PC-3 (cell line): ENCODE results near the gene CTBP2. TPM values are rescaled to one million over a fixed set of nuclear protein-coding genes. Genes with fewer than 3 reads are reported as not detected.

Experiments
- ATAC-seq: fragments of 200-7000 bp; cut with Tn5 transposase; 2 replicates; pipeline ENCODE4 v1.9.1; 2020; ENCODE audit warnings: mild to moderate bottlenecking, moderate library complexity
- BruUV-seq: library from RNA; stranded (reverse); fragments of 400-500 nt; replicated peaks from 2 replicates; lab custom pipeline; 2021; lab: Mats Ljungman, UMichigan
- CTCF ChIA-PET: fragments of 300-600 bp; sonication (Branson Sonifier 250); formaldehyde crosslinking; loops from one replicate; lab custom pipeline; 2022; ENCODE audit warnings: antibody characterized with exemption; lab: Charles Lee
- POLR2A ChIA-PET: fragments of 300-600 bp; sonication (Branson Sonifier 250); formaldehyde crosslinking; loops from one replicate; lab custom pipeline; 2022; ENCODE audit warnings: antibody characterized with exemption; ENCODE audit not compliant: unreplicated experiment; lab: Charles Lee
- DNase-seq: peaks from one replicate; pipeline ENCODE4 v3.0.0-alpha.2; 2015
- H2AFZ ChIP-seq: fragments of 300-600 bp; sonication (generic); 2 replicates; pipeline ENCODE4 v1.6.0; 2016; ENCODE audit warnings: antibody characterized with exemption, low read length
- H3F3A ChIP-seq: fragments of 300-600 bp; sonication (generic); one replicate; pipeline ENCODE4 v1.6.0; 2017; ENCODE audit warnings: antibody characterized with exemption, low read length, control low read depth, mild to moderate bottlenecking; ENCODE audit not compliant: unreplicated experiment
- H3K27ac ChIP-seq: fragments of 300-600 bp; sonication (generic); 2 replicates; pipeline ENCODE4 v1.5.1; 2016; ENCODE audit warnings: mild to moderate bottlenecking, low read length
- H3K27me3 ChIP-seq: fragments of 300-600 bp; sonication (generic); 2 replicates; pipeline ENCODE4 v1.6.1; 2016; ENCODE audit warnings: low read length, mixed read lengths
- H3K36me3 ChIP-seq: fragments of 300-600 bp; sonication (generic); 2 replicates; pipeline ENCODE4 v1.6.1; 2016; ENCODE audit warnings: low read depth, mixed run types, low read length, mixed read lengths
- H3K4me1 ChIP-seq: fragments of 300-600 bp; sonication (generic); 2 replicates; pipeline ENCODE4 v1.5.1; 2016; ENCODE audit warnings: low read length; ENCODE audit not compliant: insufficient read depth
- H3K4me2 ChIP-seq: fragments of 300-600 bp; sonication (generic); 2 replicates; pipeline ENCODE4 v1.6.0; 2016; ENCODE audit warnings: low read length
- H3K4me3 ChIP-seq: fragments of 300-600 bp; sonication (generic); 2 replicates; pipeline ENCODE4 v1.5.1; 2016; ENCODE audit warnings: mild to moderate bottlenecking, low read length, mixed read lengths
- H3K79me2 ChIP-seq: fragments of 300-600 bp; sonication (generic); 2 replicates; pipeline ENCODE4 v1.6.1; 2017; ENCODE audit warnings: low read length, mixed read lengths
- H3K9ac ChIP-seq: fragments of 300-600 bp; sonication (generic); 2 replicates; pipeline ENCODE4 v1.6.0; 2016; ENCODE audit warnings: mild to moderate bottlenecking, low read length
- H3K9me2 ChIP-seq: fragments of 300-600 bp; sonication (generic); replicated peaks from 2 replicates; pipeline ENCODE4 v1.6.1; 2016; ENCODE audit warnings: mixed run types, low read length, mixed read lengths
- H3K9me3 ChIP-seq: fragments of 300-600 bp; sonication (generic); 2 replicates; pipeline ENCODE4 v1.6.1; 2016; ENCODE audit warnings: low read length, mixed read lengths
- H4K20me1 ChIP-seq: fragments of 300-600 bp; sonication (generic); 2 replicates; pipeline ENCODE4 v1.6.1; 2016; ENCODE audit warnings: low read length, mixed read lengths
- CTCF ChIP-seq: fragments of 300-600 bp; sonication (generic); conservative IDR thresholded peaks from 2 replicates; pipeline ENCODE4 v1.5.1; 2017; ENCODE audit warnings: antibody characterized with exemption, low read depth, mild to moderate bottlenecking, low read length
- EZH2 ChIP-seq: fragments of 300-600 bp; sonication (generic); IDR thresholded peaks from one replicate; pipeline ENCODE4 v1.6.1; 2017; ENCODE audit warnings: antibody characterized with exemption, mild to moderate bottlenecking, low read length; ENCODE audit not compliant: unreplicated experiment
- EZH2phosphoT487 ChIP-seq: fragments of 300-600 bp; sonication (generic); IDR thresholded peaks from 2 replicates; pipeline ENCODE4 v1.6.1; 2018; ENCODE audit warnings: mild to moderate bottlenecking, antibody characterized with exemption, low read length, borderline replicate concordance
- intact Hi-C: fragments of 100-400 bp; cut with micrococcal nuclease; formaldehyde crosslinking; loops from 2 replicates; pipeline ENCODE4 v1.9.0; 2023
- total RNA-seq: library from RNA; depleted of rRNA; stranded (reverse); fragments of >200 nt; gene quantifications from 2 replicates; pipeline ENCODE4 v1.2.3, GENCODE V29; 2014

CTBP2 gene
- total RNA-seq, 1 experiment from 2014 or later: 78.9 TPM

- no TSS peak for BruUV-seq
- ChIA-PET POLR2A (no interaction called here), CTCF (interaction anchor here (0.6 kb wide), 1 partner anchor 45 kb away, joined by 3 read pairs; no protein-coding TSS in a partner anchor)
- Histone ChIP-seq H3K9me3 (no peaks in the 10 kb centered on the region), H4K20me1 (no peaks in the 10 kb centered on the region), H2AFZ (no peak overlapping the region), H3K4me2 (no peak overlapping the region), H3K9me2 (no peaks in the 10 kb centered on the region), H3F3A (no peaks in the 10 kb centered on the region), H3K9ac (no peak overlapping the region), H3K27me3 (no peaks in the 10 kb centered on the region), H3K4me1 (no peaks in the 10 kb centered on the region), H3K4me3 (no peak overlapping the region), H3K27ac (no peak overlapping the region), H3K36me3 (no peaks in the 10 kb centered on the region), H3K79me2 (no peaks in the 10 kb centered on the region)
- no peak for TF ChIP-seq CTCF
- no peak for TF ChIP-seq EZH2
- TF ChIP-seq EZH2phosphoT487: no peak
- intact Hi-C loops: no loop called here
- ATAC-seq (no peak), DNase-seq (no peak)
Measured at GRCh38 chr10:125000366-125001312, 159.7 kb downstream of the CTBP2 start.

GRCh38 chr10:124999433-125000365 lies 160.7 kb downstream of the CTBP2 start:
- intact Hi-C loops: no loop called here
- Histone ChIP-seq H2AFZ (no peak overlapping the region), H3K4me3 (no peak overlapping the region), H3K27me3 (no peaks in the 10 kb centered on the region), H3K27ac (no peak overlapping the region), H3K4me2 (no peak overlapping the region), H3K9me2 (no peaks in the 10 kb centered on the region), H3K36me3 (no peaks in the 10 kb centered on the region), H3K4me1 (no peaks in the 10 kb centered on the region), H3K9ac (no peak overlapping the region), H3K9me3 (no peaks in the 10 kb centered on the region), H3K79me2 (no peaks in the 10 kb centered on the region), H4K20me1 (no peaks in the 10 kb centered on the region), H3F3A (no peaks in the 10 kb centered on the region)
- CTCF ChIA-PET: interaction anchor here (0.6 kb wide), 1 partner anchor 46 kb away, joined by 3 read pairs; no protein-coding TSS in a partner anchor
- DNase-seq (no peak), ATAC-seq (no peak)
- POLR2A ChIA-PET: no interaction called here
- TF ChIP-seq EZH2: no peak
- TF ChIP-seq CTCF: no peak
- TF ChIP-seq EZH2phosphoT487: no peak
- BruUV-seq: no TSS peak
